ENCODE data around the gene PPP1R1B. TPM values are rescaled to one million over a fixed set of nuclear protein-coding genes. Genes with fewer than 3 reads are reported as not detected.

The PPP1R1B gene
- total and polyA plus RNA-seq, 9 of the 15 experiments (the other 6 are each of a cell fraction or from before 2014, with no cell fraction given), result 0.07 to 0.18 (median 0.10) TPM; not detected in 4

DNA sequence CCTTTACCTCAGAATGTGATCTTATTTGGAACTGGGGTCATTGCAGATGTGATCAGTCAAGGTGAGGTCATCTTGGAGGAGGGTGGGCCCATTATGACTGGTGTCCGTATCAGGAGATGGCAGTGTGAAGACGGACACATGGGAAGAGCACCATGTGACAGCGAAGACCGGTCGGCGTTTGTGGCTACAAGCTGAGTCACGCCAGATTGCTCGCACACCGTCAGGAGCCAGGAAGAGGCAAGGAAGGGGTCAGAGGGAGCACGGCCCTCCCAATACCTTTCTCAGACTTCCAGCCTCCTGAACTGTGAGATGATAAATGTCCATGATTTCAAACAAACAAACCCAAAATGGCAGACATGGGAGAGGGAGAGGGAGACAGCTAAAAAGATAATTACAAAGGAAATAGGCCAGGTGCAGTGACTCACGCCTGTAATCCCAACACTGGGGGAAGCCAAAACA, 23.4 kb downstream of the PPP1R1B start (continued):
- peak; percentile 44 to 71; a peak in 3 of 4 replicates for TF ChIP-seq TRIM24 (IDR thresholded peaks at IDR 0.05)
- TF ChIP-seq GTF2F1 (IDR thresholded peaks at IDR 0.05; ENCODE audit: low read depth, low read length), result no peak
- peak; percentile 93 for TF ChIP-seq RAD51 (IDR thresholded peaks at IDR 0.05; ENCODE audit: borderline replicate concordance, low read depth)
- TF ChIP-seq ZNF197 (CRISPR knock-in tag; IDR thresholded peaks at IDR 0.05; ENCODE audit: low read depth), result peak; percentile 45; the same call in 1 of the 2 replicates
- peak; percentile 59; the same call in 1 of the 2 replicates for TF ChIP-seq NCOR1 (IDR thresholded peaks at IDR 0.05)
- peak; percentile 86; the same call in 1 of the 2 replicates for TF ChIP-seq HDAC8 (tag; IDR thresholded peaks at IDR 0.05)
- TF ChIP-seq ZNF165 (CRISPR knock-in tag; IDR thresholded peaks at IDR 0.05; ENCODE audit: borderline replicate concordance), result no peak
- TF ChIP-seq FOS (IDR thresholded peaks at IDR 0.05; ENCODE audit: extremely low read depth, insufficient read length), result peak; percentile 7
- TF ChIP-seq NRF1 (conservative IDR thresholded peaks at IDR 0.05 in 1 of 2, IDR thresholded peaks at IDR 0.05 in 1 of 2), result peak; percentile 46 to 64
- TF ChIP-seq, protein P1, sequence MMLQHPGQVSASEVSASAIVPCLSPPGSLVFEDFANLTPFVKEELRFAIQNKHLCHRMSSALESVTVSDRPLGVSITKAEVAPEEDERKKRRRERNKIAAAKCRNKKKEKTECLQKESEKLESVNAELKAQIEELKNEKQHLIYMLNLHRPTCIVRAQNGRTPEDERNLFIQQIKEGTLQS (IDR thresholded peaks at IDR 0.05), result peak; percentile 97
- TF ChIP-seq, protein P1 (CRISPR knock-in tag; conservative IDR thresholded peaks at IDR 0.05), result no peak; the same call in 1 of the 2 replicates
- TF ChIP-seq, protein P2, sequence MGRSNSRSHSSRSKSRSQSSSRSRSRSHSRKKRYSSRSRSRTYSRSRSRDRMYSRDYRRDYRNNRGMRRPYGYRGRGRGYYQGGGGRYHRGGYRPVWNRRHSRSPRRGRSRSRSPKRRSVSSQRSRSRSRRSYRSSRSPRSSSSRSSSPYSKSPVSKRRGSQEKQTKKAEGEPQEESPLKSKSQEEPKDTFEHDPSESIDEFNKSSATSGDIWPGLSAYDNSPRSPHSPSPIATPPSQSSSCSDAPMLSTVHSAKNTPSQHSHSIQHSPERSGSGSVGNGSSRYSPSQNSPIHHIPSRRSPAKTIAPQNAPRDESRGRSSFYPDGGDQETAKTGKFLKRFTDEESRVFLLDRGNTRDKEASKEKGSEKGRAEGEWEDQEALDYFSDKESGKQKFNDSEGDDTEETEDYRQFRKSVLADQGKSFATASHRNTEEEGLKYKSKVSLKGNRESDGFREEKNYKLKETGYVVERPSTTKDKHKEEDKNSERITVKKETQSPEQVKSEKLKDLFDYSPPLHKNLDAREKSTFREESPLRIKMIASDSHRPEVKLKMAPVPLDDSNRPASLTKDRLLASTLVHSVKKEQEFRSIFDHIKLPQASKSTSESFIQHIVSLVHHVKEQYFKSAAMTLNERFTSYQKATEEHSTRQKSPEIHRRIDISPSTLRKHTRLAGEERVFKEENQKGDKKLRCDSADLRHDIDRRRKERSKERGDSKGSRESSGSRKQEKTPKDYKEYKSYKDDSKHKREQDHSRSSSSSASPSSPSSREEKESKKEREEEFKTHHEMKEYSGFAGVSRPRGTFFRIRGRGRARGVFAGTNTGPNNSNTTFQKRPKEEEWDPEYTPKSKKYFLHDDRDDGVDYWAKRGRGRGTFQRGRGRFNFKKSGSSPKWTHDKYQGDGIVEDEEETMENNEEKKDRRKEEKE (IDR thresholded peaks at IDR 0.05; ENCODE audit: borderline replicate concordance in 1 of 2, control insufficient read depth in 1 of 2, low read depth in 2 of 2, low read length in 1 of 2), result no peak
- TF ChIP-seq, protein P3, sequence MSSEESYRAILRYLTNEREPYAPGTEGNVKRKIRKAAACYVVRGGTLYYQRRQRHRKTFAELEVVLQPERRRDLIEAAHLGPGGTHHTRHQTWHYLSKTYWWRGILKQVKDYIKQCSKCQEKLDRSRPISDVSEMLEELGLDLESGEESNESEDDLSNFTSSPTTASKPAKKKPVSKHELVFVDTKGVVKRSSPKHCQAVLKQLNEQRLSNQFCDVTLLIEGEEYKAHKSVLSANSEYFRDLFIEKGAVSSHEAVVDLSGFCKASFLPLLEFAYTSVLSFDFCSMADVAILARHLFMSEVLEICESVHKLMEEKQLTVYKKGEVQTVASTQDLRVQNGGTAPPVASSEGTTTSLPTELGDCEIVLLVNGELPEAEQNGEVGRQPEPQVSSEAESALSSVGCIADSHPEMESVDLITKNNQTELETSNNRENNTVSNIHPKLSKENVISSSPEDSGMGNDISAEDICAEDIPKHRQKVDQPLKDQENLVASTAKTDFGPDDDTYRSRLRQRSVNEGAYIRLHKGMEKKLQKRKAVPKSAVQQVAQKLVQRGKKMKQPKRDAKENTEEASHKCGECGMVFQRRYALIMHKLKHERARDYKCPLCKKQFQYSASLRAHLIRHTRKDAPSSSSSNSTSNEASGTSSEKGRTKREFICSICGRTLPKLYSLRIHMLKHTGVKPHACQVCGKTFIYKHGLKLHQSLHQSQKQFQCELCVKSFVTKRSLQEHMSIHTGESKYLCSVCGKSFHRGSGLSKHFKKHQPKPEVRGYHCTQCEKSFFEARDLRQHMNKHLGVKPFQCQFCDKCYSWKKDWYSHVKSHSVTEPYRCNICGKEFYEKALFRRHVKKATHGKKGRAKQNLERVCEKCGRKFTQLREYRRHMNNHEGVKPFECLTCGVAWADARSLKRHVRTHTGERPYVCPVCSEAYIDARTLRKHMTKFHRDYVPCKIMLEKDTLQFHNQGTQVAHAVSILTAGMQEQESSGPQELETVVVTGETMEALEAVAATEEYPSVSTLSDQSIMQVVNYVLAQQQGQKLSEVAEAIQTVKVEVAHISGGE (CRISPR knock-in tag; IDR thresholded peaks at IDR 0.05), result peak in 1 of 3 experiments; percentile 87; a peak in 2 of 6 replicates
- TF ChIP-seq GABPB2 (CRISPR knock-in tag; conservative IDR thresholded peaks at IDR 0.05), result no peak
- TF ChIP-seq DACH1 (IDR thresholded peaks at IDR 0.05; ENCODE audit: partially characterized antibody), result peak; percentile 19
- peak; percentile 20; the same call in 1 of the 2 replicates for TF ChIP-seq GABPA (tag; conservative IDR thresholded peaks at IDR 0.05; ENCODE audit: low read depth)
- TF ChIP-seq, protein P4, sequence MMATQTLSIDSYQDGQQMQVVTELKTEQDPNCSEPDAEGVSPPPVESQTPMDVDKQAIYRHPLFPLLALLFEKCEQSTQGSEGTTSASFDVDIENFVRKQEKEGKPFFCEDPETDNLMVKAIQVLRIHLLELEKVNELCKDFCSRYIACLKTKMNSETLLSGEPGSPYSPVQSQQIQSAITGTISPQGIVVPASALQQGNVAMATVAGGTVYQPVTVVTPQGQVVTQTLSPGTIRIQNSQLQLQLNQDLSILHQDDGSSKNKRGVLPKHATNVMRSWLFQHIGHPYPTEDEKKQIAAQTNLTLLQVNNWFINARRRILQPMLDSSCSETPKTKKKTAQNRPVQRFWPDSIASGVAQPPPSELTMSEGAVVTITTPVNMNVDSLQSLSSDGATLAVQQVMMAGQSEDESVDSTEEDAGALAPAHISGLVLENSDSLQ (IDR thresholded peaks at IDR 0.05), result peak; percentile 96
